ENCODE measurements around the gene LYVE1. TPM values are rescaled to one million over a fixed set of nuclear protein-coding genes. Genes with fewer than 3 reads are reported as not detected.

The LYVE1 gene
- total and polyA plus RNA-seq, 12 donors: 5.3 to 118 (median 21.0) TPM

- DNase-seq (no peak), ATAC-seq (no peak)
- TF ChIP-seq CTCF (IDR thresholded peaks at IDR 0.05): no peak
- H3K27me3 ChIP-seq: no peaks in the 10 kb centered on the region
- intact Hi-C loops (cut with DNase I): loop anchor here in 2 of 10 donors (1.0 to 10.0 kb wide), 3 partner anchors 59 to 170 kb away; no protein-coding TSS in a partner anchor
- peaks cover 0 to 39% (median 4%) of the 10 kb centered on the region in 9 donors for H3K4me1 ChIP-seq
- H3K4me3 ChIP-seq: peak overlapping the region in 5 of 10 donors; percentile 0 to 48 (median 18)
- peaks cover 0 to 12% (median 0%) of the 10 kb centered on the region in 9 donors for H3K36me3 ChIP-seq
- H3K27ac ChIP-seq: peak overlapping the region in 1 of 10 donors; percentile 87
- no peaks in the 10 kb centered on the region for H3K9me3 ChIP-seq
- 93 to 96% methylated on average over 4 of the region's 4 CpGs for WGBS, 2 donors
Observed at GRCh38 chr11:10565493-10565892, 3.0 kb downstream of the LYVE1 start.

- WGBS, 2 donors: 78 to 90% methylated on average over 1 of the region's 1 CpG
- peak overlapping the region in 3 of 10 donors; percentile 0 to 48 (median 25) for H3K4me3 ChIP-seq
- peak in 8 of 9 donors; percentile 7 to 50 (median 42) for TF ChIP-seq CTCF (IDR thresholded peaks at IDR 0.05)
- H3K9me3 ChIP-seq: no peaks in the 10 kb centered on the region
- DNase-seq: no peak
- H3K36me3 ChIP-seq: peaks cover 0 to 17% (median 0%) of the 10 kb centered on the region in 9 donors
- H3K27ac ChIP-seq: peak overlapping the region in 1 of 10 donors; percentile 87
- intact Hi-C loops (cut with DNase I): loop anchor here in 4 of 10 donors (1.0 to 10.0 kb wide), 4 partner anchors 60 to 170 kb away; no protein-coding TSS in a partner anchor
- no peak for ATAC-seq
- no peaks in the 10 kb centered on the region for H3K27me3 ChIP-seq
- H3K4me1 ChIP-seq: peaks cover 0 to 34% (median 4%) of the 10 kb centered on the region in 9 donors
Observed at GRCh38 chr11:10564696-10565318, 3.7 kb downstream of the LYVE1 start.

- ATAC-seq (no peak), DNase-seq (no peak)
- intact Hi-C loops (cut with DNase I): loop anchor here in 4 of 10 donors (2.0 to 10.0 kb wide), 3 partner anchors 61 to 91 kb away; no protein-coding TSS in a partner anchor
- Histone ChIP-seq H3K36me3 (peaks cover 0 to 22% (median 0%) of the 10 kb centered on the region in 9 donors), H3K9me3 (no peaks in the 10 kb centered on the region), H3K27me3 (no peaks in the 10 kb centered on the region), H3K27ac (no peak overlapping the region), H3K4me3 (no peak overlapping the region), H3K4me1 (peaks cover 0 to 27% (median 4%) of the 10 kb centered on the region in 9 donors)
- 84 to 90% methylated on average over 3 of the region's 3 CpGs for WGBS, 2 donors
- TF ChIP-seq CTCF (IDR thresholded peaks at IDR 0.05): no peak
Observed at GRCh38 chr11:10564030-10564429, 4.4 kb downstream of the LYVE1 start.

GRCh38 chr11:10561947-10562346, 6.5 kb downstream of the LYVE1 start:
- intact Hi-C loops (cut with DNase I): loop anchor here in 3 of 10 donors (5.0 to 10.0 kb wide), 2 partner anchors 63 to 90 kb away; no protein-coding TSS in a partner anchor
- Histone ChIP-seq H3K9me3 (no peaks in the 10 kb centered on the region), H3K4me1 (peaks cover 0 to 15% (median 0%) of the 10 kb centered on the region in 9 donors), H3K27me3 (no peaks in the 10 kb centered on the region), H3K4me3 (no peak overlapping the region), H3K27ac (no peak overlapping the region), H3K36me3 (peaks cover 0 to 31% (median 0%) of the 10 kb centered on the region in 9 donors)
- ATAC-seq (no peak), DNase-seq (no peak)
- 98 to 100% methylated on average over 1 of the region's 1 CpG for WGBS, 2 donors
- TF ChIP-seq CTCF (IDR thresholded peaks at IDR 0.05): no peak

Measured in heart right ventricle (tissue), 16 donors.